Gastrocnemius medialis (tissue), 4 donors: ENCODE data around the gene TTLL5.

ENCODE experiments used
- POLR2A ChIP-seq, 2 donors: fragments of 450-650 bp; IDR thresholded peaks; one replicate each; pipeline ENCODE4 v1.6.1; 2017; ENCODE audit warnings: antibody characterized with exemption in 2 of 2, mild to moderate bottlenecking in 2 of 2, moderate library complexity in 2 of 2
- TF ChIP-seq, protein P1 (sequence below), 5 experiments: fragments of 450-650 bp in 3 of 5; fragments of 200-600 bp in 2 of 5; sonication (generic) in 2 of 5; IDR thresholded peaks in 4 of 5; conservative IDR thresholded peaks in 1 of 5; 1 replicate in 4 of 5; 2 replicates in 1 of 5; pipeline ENCODE4 v1.5.1; 2016 to 2019; ENCODE audit warnings: antibody characterized with exemption in 5 of 5, mild to moderate bottlenecking in 3 of 5, moderate library complexity in 3 of 5

DNA sequence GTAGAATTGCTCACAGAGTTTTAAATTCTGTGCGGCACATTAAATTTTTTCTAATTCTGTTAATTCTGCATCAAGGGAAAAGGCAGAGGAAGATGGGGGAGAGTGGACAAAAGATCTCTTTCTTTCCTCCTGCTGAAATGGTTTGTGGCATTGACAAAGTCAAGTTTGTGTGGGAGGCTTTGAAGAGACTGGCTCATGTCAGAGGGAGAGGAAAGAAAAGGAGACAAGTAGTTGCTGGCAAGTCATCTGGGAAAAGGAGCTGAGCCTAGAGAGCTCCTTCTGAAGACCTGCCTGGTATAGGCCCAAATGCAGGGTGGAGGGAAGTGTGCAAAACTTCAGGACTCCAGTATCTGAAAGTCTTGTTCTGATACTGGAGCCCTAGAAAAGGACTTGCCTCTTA, 36.3 kb downstream of the TTLL5 start:
- TF ChIP-seq, protein P1, sequence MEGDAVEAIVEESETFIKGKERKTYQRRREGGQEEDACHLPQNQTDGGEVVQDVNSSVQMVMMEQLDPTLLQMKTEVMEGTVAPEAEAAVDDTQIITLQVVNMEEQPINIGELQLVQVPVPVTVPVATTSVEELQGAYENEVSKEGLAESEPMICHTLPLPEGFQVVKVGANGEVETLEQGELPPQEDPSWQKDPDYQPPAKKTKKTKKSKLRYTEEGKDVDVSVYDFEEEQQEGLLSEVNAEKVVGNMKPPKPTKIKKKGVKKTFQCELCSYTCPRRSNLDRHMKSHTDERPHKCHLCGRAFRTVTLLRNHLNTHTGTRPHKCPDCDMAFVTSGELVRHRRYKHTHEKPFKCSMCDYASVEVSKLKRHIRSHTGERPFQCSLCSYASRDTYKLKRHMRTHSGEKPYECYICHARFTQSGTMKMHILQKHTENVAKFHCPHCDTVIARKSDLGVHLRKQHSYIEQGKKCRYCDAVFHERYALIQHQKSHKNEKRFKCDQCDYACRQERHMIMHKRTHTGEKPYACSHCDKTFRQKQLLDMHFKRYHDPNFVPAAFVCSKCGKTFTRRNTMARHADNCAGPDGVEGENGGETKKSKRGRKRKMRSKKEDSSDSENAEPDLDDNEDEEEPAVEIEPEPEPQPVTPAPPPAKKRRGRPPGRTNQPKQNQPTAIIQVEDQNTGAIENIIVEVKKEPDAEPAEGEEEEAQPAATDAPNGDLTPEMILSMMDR (IDR thresholded peaks at IDR 0.05 in 4 of 5, conservative IDR thresholded peaks at IDR 0.05 in 1 of 5), result no peak
- no peak for TF ChIP-seq POLR2A (IDR thresholded peaks at IDR 0.05)
